ENCODE results near the gene ANKDD1A.
A peak's percentile ranks its signal among the peaks of the same experiment; 100 is the strongest.

ANKDD1A gene

GRCh38 chr15:64864068-64864467 lies 47.6 kb upstream of the ANKDD1A start:
- H3K9me3 ChIP-seq (ENCODE audit: control insufficient read depth, insufficient read depth, low read depth, low read length) = no peaks in the 10 kb centered on the region
- no peak overlapping the region for H3K4me3 ChIP-seq (ENCODE audit: low read depth, low read length)
- 0 out of 2 replicates have a peak, but pooled peaks have one; percentile 6 for TF ChIP-seq GLIS1 (tag by site-specific recombination; IDR thresholded peaks at IDR 0.05)
- TF ChIP-seq, protein P1, sequence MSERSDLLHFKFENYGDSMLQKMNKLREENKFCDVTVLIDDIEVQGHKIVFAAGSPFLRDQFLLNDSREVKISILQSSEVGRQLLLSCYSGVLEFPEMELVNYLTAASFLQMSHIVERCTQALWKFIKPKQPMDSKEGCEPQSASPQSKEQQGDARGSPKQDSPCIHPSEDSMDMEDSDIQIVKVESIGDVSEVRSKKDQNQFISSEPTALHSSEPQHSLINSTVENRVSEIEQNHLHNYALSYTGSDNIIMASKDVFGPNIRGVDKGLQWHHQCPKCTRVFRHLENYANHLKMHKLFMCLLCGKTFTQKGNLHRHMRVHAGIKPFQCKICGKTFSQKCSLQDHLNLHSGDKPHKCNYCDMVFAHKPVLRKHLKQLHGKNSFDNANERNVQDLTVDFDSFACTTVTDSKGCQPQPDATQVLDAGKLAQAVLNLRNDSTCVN (tag by site-specific recombination; optimal IDR thresholded peaks at IDR 0.05) = no peak
- H3K36me3 ChIP-seq (ENCODE audit: control insufficient read depth in 2 of 2, insufficient read depth in 1 of 2, low read length in 2 of 2) = peaks cover 0 to 30% of the 10 kb centered on the region in 2 experiments; a peak in 1 of 3 replicates
- H3K27ac ChIP-seq (ENCODE audit: extremely low read depth, low read depth, low read length) = no peak overlapping the region
- CTCF ChIA-PET = no interaction called here
- POLR2A ChIA-PET = interaction anchor here (0.6 kb wide), 1 partner anchor 34 kb away, joined by 3 read pairs; no protein-coding TSS in a partner anchor
- H3K4me1 ChIP-seq (ENCODE audit: control insufficient read depth, insufficient read depth, low read length) = no peaks in the 10 kb centered on the region

DNA sequence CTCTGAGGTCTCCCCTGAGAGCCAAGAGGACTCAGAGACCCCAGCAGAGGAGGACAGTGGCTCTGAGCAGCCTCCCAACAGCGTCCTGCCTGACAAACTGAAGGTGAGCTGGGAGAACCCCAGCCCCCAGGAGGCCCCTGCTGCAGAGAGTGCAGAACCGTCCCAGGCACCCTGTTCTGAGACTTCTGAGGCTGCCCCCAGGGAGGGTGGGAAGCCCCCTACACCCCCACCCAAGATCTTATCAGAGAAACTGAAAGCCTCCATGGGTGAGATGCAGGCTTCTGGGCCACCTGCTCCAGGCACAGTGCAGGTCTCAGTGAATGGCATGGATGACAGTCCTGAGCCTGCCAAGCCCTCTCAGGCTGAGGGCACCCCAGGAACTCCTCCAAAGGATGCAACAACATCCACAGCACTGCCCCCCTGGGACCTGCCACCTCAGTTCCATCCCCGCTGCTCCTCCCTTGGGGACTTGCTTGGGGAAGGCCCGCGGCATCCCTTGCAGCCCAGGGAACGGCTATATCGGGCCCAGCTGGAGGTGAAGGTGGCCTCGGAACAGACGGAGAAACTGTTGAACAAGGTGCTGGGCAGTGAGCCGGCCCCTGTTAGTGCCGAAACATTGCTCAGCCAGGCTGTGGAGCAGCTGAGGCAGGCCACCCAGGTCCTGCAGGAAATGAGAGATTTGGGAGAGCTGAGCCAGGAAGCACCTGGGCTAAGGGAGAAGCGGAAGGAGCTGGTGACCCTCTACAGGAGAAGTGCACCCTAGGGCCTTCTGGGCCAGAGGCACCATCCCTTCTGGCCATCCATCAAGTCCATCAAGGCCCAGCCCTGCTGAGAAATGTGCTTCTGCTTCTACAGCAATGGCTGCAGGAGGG lies 46.3 kb upstream of the ANKDD1A start:
- Histone ChIP-seq H3K36me3 (ENCODE audit: control insufficient read depth in 2 of 2, insufficient read depth in 1 of 2, low read length in 2 of 2) (peaks cover 0 to 17% of the 10 kb centered on the region in 2 experiments; a peak in 1 of 3 replicates), H3K4me3 (ENCODE audit: low read depth, low read length) (no peak overlapping the region), H3K4me1 (ENCODE audit: control insufficient read depth, insufficient read depth, low read length) (no peaks in the 10 kb centered on the region), H3K9me3 (ENCODE audit: control insufficient read depth, insufficient read depth, low read depth, low read length) (no peaks in the 10 kb centered on the region), H3K27ac (ENCODE audit: extremely low read depth, low read depth, low read length) (no peak overlapping the region)
- ChIA-PET CTCF (interaction anchor here (0.6 kb wide), 1 partner anchor 196 kb away, joined by 3 read pairs; no protein-coding TSS in a partner anchor), POLR2A (interaction anchor here (1.2 kb wide), 1 partner anchor 40 kb away, joined by 3 read pairs; the partner anchor contains the start of gene PIF1)
- peak; percentile 26 for TF ChIP-seq GLIS1 (tag by site-specific recombination; IDR thresholded peaks at IDR 0.05)
- peak; percentile 75; the same call in 1 of the 2 replicates for TF ChIP-seq ZNF394 (tag by site-specific recombination; IDR thresholded peaks at IDR 0.05; ENCODE audit: borderline replicate concordance)
- no peak for TF ChIP-seq ZNF768 (tag by site-specific recombination; IDR thresholded peaks at IDR 0.05)
- no peak for TF ChIP-seq ZBTB11 (tag by site-specific recombination; conservative IDR thresholded peaks at IDR 0.05; ENCODE audit: low read depth)
- no peak for TF ChIP-seq ZNF518A (tag by site-specific recombination; conservative IDR thresholded peaks at IDR 0.05; ENCODE audit: low read depth)

DNA sequence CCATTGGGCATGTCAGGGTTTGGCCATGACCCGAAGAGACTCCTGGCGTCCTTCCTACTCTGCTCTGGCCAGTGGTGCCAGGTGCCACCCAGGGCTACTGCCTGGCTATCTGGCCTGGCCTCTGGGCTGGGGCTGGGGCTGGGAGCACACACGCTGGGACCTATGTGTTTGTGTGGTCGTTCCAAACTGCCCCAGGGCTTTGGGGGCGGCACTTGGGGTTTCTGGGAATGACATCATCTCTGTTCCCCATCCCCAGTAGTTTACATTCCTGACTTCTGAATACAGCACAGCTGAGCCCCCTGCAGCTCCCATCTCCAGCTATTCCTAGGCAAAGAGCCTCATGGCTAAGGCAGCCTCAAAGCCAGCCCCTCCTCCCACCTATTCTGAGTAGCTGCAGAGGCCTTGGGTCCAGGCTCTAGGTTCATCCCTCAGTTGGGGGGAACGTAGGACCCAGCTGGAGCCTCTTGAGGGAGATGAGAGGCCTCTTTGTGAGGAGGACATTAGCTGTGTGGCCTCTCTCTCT lies 45.6 kb upstream of the ANKDD1A start:
- ChIA-PET POLR2A (interaction anchor here (1.2 kb wide), 1 partner anchor 41 kb away, joined by 3 read pairs; the partner anchor contains the start of gene PIF1), CTCF (no interaction called here)
- no peaks in the 10 kb centered on the region for H3K4me1 ChIP-seq (ENCODE audit: control insufficient read depth, insufficient read depth, low read length)
- no peak overlapping the region for H3K27ac ChIP-seq (ENCODE audit: extremely low read depth, low read depth, low read length)
- peaks cover 0 to 13% of the 10 kb centered on the region in 2 experiments; a peak in 1 of 3 replicates for H3K36me3 ChIP-seq (ENCODE audit: control insufficient read depth in 2 of 2, insufficient read depth in 1 of 2, low read length in 2 of 2)
- no peak overlapping the region for H3K4me3 ChIP-seq (ENCODE audit: low read depth, low read length)
- no peaks in the 10 kb centered on the region for H3K9me3 ChIP-seq (ENCODE audit: control insufficient read depth, insufficient read depth, low read depth, low read length)
- TF ChIP-seq ZNF660 (tag by site-specific recombination; IDR thresholded peaks at IDR 0.05) (0 out of 2 replicates have a peak, but pooled peaks have one; percentile 37), SP3 (tag by site-specific recombination; IDR thresholded peaks at IDR 0.05) (no peak), ZNF148 (tag by site-specific recombination; IDR thresholded peaks at IDR 0.05; ENCODE audit: borderline replicate concordance) (no peak), ZNF112 (tag by site-specific recombination; IDR thresholded peaks at IDR 0.05) (no peak), ZNF335 (tag by site-specific recombination; conservative IDR thresholded peaks at IDR 0.05) (peak; percentile 26; the same call in 1 of the 2 replicates), ZBTB21 (tag by site-specific recombination; IDR thresholded peaks at IDR 0.05) (peak; percentile 76), ZFHX2 (tag by site-specific recombination; conservative IDR thresholded peaks at IDR 0.05) (peak; percentile 32; the same call in 1 of the 2 replicates), ZIC2 (tag by site-specific recombination; IDR thresholded peaks at IDR 0.05) (peak; percentile 71), GLIS1 (tag by site-specific recombination; IDR thresholded peaks at IDR 0.05) (peak; percentile 83)

Data from HEK293 (cell line).